Spleen (tissue), 13 donors: Measurements from ENCODE around the gene RHNO1. TPM values are rescaled to one million over a fixed set of nuclear protein-coding genes. Genes with fewer than 3 reads are reported as not detected.

Experiments used
- DNase-seq: peaks from one replicate; pipeline ENCODE4 v3.0.0-alpha.2; 2020
- H3K27ac ChIP-seq, 8 donors: fragments of 200-600 bp; sonication (generic) in 7 of 8; 1 replicate in 4 of 8; 2 replicates in 4 of 8; pipeline versions ENCODE4 v1.5.0 to v1.8.0; 2016 to 2021; ENCODE audit warnings: inconsistent platforms in 4 of 8, mild to moderate bottlenecking in 4 of 8, moderate library complexity in 1 of 8
- H3K27me3 ChIP-seq, 7 donors: fragments of 200-600 bp; sonication (generic) in 6 of 7; replicated peaks in 1 of 7; 1 replicate in 4 of 7; 2 replicates in 3 of 7; pipeline versions ENCODE4 v1.5.0 to v1.8.0; 2016 to 2021; ENCODE audit warnings: inconsistent platforms in 3 of 7, mild to moderate bottlenecking in 1 of 7
- H3K36me3 ChIP-seq, 6 donors: fragments of 200-600 bp; sonication (generic) in 5 of 6; 1 replicate in 4 of 6; 2 replicates in 2 of 6; pipeline versions ENCODE4 v1.5.0 to v1.8.0; 2016 to 2021; ENCODE audit warnings: inconsistent platforms in 2 of 6
- H3K4me1 ChIP-seq, 6 donors: fragments of 200-600 bp; sonication (generic) in 5 of 6; 1 replicate in 3 of 6; 2 replicates in 3 of 6; pipeline versions ENCODE4 v1.5.0 to v1.8.0; 2016 to 2021; ENCODE audit warnings: inconsistent platforms in 3 of 6
- H3K4me3 ChIP-seq, 8 donors: fragments of 200-600 bp; sonication (generic) in 7 of 8; 1 replicate in 4 of 8; 2 replicates in 4 of 8; pipeline versions ENCODE4 v1.5.0 to v1.8.0; 2016 to 2021; ENCODE audit warnings: inconsistent platforms in 4 of 8, mild to moderate bottlenecking in 4 of 8, moderate library complexity in 2 of 8
- H3K9me3 ChIP-seq, 8 donors: fragments of 200-600 bp; sonication (generic) in 7 of 8; 1 replicate in 4 of 8; 2 replicates in 4 of 8; pipeline versions ENCODE4 v1.5.0 to v1.8.0; 2016 to 2021; ENCODE audit warnings: inconsistent platforms in 4 of 8
- CTCF ChIP-seq, 11 experiments: fragments of 200-600 bp in 7 of 11; fragments of 450-650 bp in 4 of 11; sonication (generic) in 4 of 11; IDR thresholded peaks in 8 of 11; conservative IDR thresholded peaks in 3 of 11; 1 replicate in 7 of 11; 2 replicates in 4 of 11; pipeline versions ENCODE4 v1.4.0 to v1.8.0; 2016 to 2021; ENCODE audit warnings: antibody characterized with exemption in 11 of 11, inconsistent platforms in 4 of 11, mild to moderate bottlenecking in 1 of 11
- POLR2A ChIP-seq, 3 donors: fragments of 450-650 bp; IDR thresholded peaks; one replicate each; pipeline ENCODE4 v1.5.1; 2017; ENCODE audit warnings: antibody characterized with exemption in 3 of 3, mild to moderate bottlenecking in 1 of 3
- POLR2AphosphoS5 ChIP-seq, 3 donors: sonication (generic); formaldehyde crosslinking; IDR thresholded peaks; one replicate each; pipeline ENCODE4 v1.5.1; 2017; ENCODE audit warnings: antibody characterized with exemption in 3 of 3
- WGBS, 5 donors: extraction: QIAGEN DNeasy Blood & Tissue Kit in 3 of 5; methylation state at CpG; one replicate each; pipeline versions ENCODE4 v1.1.5 to v1.1.7; 2013 to 2018; 5-methylcytosine and 5-hydroxymethylcytosine counted together
- intact Hi-C: fragments of 100-400 bp; cut with DNase I; formaldehyde crosslinking; loops from one replicate; pipeline ENCODE4 v1.15.0; 2023; ENCODE audit warnings: low total_unique reads
- long read RNA-seq, 2 donors: transcript quantifications; one replicate each; lab custom pipeline, GENCODE V29; 2026
- polyA plus RNA-seq, 3 donors: library from polyadenylated mRNA; stranded (reverse); fragments of 200-250 nt; gene quantifications; one replicate each; pipeline ENCODE4 v1.2.1, GENCODE V29; 2013
- total RNA-seq, 7 donors: library from RNA; depleted of rRNA in 3 of 7; stranded (reverse); fragments of >200 nt in 3 of 7; fragmentation: NEBNext Ultra II Directional in 4 of 7; extraction: Animal tissue kit (Norgen Biotek cat#: 25700) in 4 of 7; gene quantifications; one replicate each; pipeline versions ENCODE4 v1.1.0 to v1.2.1, GENCODE V29; 2016 to 2021
- donor health status: healthy with polysubstance abuse.
- donor health status: DM: no; HTN: no; CAD: no; lungs with moderate emphysema.
- donor health status: DM: no; HTN: no; CAD: no.
- donor health status: Bipolar disorder and iron deficiency.
- donor health status: healthy.
- donor health status: DM: no; HTN: no; CAD: no.
- donor health status: DM: yes; HTN: yes; CAD: no.

Gene RHNO1
- total RNA-seq, result 10 to 100 TPM; 15.9 to 26.0 (median 22.9) TPM
- polyA plus RNA-seq, result 10 to 100 TPM; 19.7 to 25.0 (median 23.6) TPM
- long read RNA-seq, donor 1, transcript RHNO1-210 (1 exons, 1,008 nt), result major isoform, 9 of 18 reads
- long read RNA-seq, donor 1, transcript RHNO1-204 (3 exons, 1,870 nt), result minor isoform, 5 of 18 reads
- long read RNA-seq, donor 1, partial matches to known transcripts, result 0 of 18 reads
- long read RNA-seq, donor 1, other reads (novel, unspliced or antisense), result 0 of 18 reads
- long read RNA-seq, donor 2, transcript RHNO1-210 (1 exons, 1,008 nt), result major isoform, 10 of 19 reads
- long read RNA-seq, donor 2, transcript RHNO1-204 (3 exons, 1,870 nt), result minor isoform, 7 of 19 reads
- long read RNA-seq, donor 2, partial matches to known transcripts, result 0 of 19 reads
- long read RNA-seq, donor 2, other reads (novel, unspliced or antisense), result 0 of 19 reads

- peak; percentile 92 to 97 (median 92) for TF ChIP-seq POLR2AphosphoS5 (IDR thresholded peaks at IDR 0.05)
- TF ChIP-seq POLR2A (IDR thresholded peaks at IDR 0.05), result peak in 1 of 3 donors; percentile 44
- TF ChIP-seq CTCF (IDR thresholded peaks at IDR 0.05 in 8 of 11, conservative IDR thresholded peaks at IDR 0.05 in 3 of 11), result peak in 2 of 11 experiments; percentile 12 to 26
- Histone ChIP-seq H3K27ac (peak within 1 kb of the TSS; percentile 91 to 98 (median 95)), H3K27me3 (no peaks in the 10 kb centered on the region), H3K9me3 (no peaks in the 10 kb centered on the region), H3K36me3 (peaks cover 0 to 14% (median 0%) of the 10 kb centered on the region in 6 donors), H3K4me3 (peak within 1 kb of the TSS; percentile 71 to 96 (median 86)), H3K4me1 (peaks cover 19 to 52% (median 33%) of the 10 kb centered on the region in 6 donors)
- intact Hi-C loops, result no loop called here
- peak; percentile 97 for DNase-seq
- 0 to 1% (median 1%) methylated on average over 36 to 70 of the region's 70 CpGs for WGBS, 5 donors
Measured at GRCh38 chr12:2877047-2877952, at the start of gene RHNO1, which contains the start of gene FOXM1. Gene RHNO1 (plus strand): TSS chr12:2877223. CDS start chr12:2885367, 8,144 bp downstream. Gene FOXM1 (minus strand): TSS chr12:2877174. CDS start chr12:2874478, 2,696 bp downstream.

- no peak overlapping the region for H3K4me3 ChIP-seq
- WGBS, 5 donors, result 91 to 96% (median 93%) methylated on average over 6 of the region's 6 CpGs
- no peak for DNase-seq
- peaks cover 3 to 87% (median 63%) of the 10 kb centered on the region in 6 donors for H3K36me3 ChIP-seq
- no peaks in the 10 kb centered on the region for H3K9me3 ChIP-seq
- peaks cover 0 to 11% (median 0%) of the 10 kb centered on the region in 6 donors for H3K4me1 ChIP-seq
- intact Hi-C loops, result no loop called here
- peaks cover 0 to under 1% (median 0%) of the 10 kb centered on the region in 7 donors for H3K27me3 ChIP-seq
- TF ChIP-seq POLR2AphosphoS5 (IDR thresholded peaks at IDR 0.05), result no peak
- TF ChIP-seq POLR2A (IDR thresholded peaks at IDR 0.05), result no peak
- H3K27ac ChIP-seq, result no peak overlapping the region
Measured at GRCh38 chr12:2829275-2829674, 47.7 kb upstream of the RHNO1 start.

DNA sequence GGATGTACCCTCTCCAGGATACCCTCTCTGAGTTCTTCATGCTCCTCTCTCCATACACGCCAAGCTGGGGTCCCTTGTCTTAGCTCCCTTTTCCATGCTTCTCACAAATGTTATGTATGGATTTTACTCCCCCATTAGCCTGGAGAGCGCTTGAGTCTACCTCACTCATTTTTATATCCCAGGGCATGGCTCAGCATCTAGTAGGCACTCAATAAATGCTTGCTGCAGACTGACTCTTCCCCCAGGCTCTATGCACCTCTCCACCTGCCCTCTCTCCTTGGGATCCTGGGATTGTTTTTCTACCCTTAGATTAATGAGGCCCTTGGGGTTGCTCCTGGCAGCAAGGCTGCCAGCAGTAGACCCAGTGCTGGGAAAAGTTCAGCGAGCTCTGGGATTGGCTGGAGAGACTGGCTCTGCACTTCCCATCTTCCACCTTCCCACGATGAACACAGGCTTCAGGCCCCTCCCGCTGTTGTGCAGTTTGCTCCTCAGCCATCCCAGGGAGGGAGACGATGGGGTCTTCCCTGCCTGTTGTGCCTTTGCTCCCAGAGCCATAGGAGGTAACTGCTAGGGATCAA is 44.4 kb upstream of the RHNO1 start:
- Histone ChIP-seq H3K4me3 (peak overlapping the region in 2 of 8 donors; percentile 43 to 59), H3K9me3 (no peaks in the 10 kb centered on the region), H3K4me1 (peaks cover 0 to 26% (median 6%) of the 10 kb centered on the region in 6 donors), H3K27me3 (peaks cover 0 to 11% (median 0%) of the 10 kb centered on the region in 7 donors), H3K36me3 (peaks cover 0 to 63% (median 29%) of the 10 kb centered on the region in 6 donors), H3K27ac (peak overlapping the region in 3 of 8 donors; percentile 65 to 75 (median 72))
- WGBS, 5 donors, result 72 to 84% (median 79%) methylated on average over 6 of the region's 6 CpGs
- intact Hi-C loops, result no loop called here
- DNase-seq, result no peak
- TF ChIP-seq POLR2A (IDR thresholded peaks at IDR 0.05), result no peak
- TF ChIP-seq POLR2AphosphoS5 (IDR thresholded peaks at IDR 0.05), result no peak
- no peak for TF ChIP-seq CTCF (IDR thresholded peaks at IDR 0.05 in 8 of 11, conservative IDR thresholded peaks at IDR 0.05 in 3 of 11)

DNA sequence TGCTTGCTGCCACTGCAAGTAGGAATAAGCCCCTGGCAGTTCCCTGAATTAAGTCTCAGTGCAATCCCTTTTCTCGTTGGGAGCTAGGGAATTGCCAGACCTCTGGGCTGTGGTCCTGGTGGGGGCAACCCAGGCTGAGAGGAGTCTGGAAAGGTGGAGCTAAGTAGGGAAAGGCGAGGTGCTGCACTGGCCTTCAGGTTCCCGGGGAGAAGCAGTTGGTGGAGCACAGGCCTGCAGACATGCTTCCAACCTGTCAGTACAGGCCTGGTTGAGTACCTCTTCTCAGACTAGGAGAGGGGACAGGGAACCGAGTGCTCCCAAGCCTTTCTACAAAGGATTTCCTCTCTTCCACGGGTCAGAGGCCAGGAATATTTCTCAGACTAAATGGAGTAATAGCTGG is 43.7 kb upstream of the RHNO1 start:
- peaks cover 0 to 26% (median 6%) of the 10 kb centered on the region in 6 donors for H3K4me1 ChIP-seq
- peak overlapping the region in 3 of 8 donors; percentile 65 to 75 (median 72) for H3K27ac ChIP-seq
- H3K27me3 ChIP-seq, result peaks cover 0 to 11% (median 0%) of the 10 kb centered on the region in 7 donors
- H3K4me3 ChIP-seq, result peak overlapping the region in 2 of 8 donors; percentile 43 to 59
- intact Hi-C loops, result no loop called here
- H3K36me3 ChIP-seq, result peaks cover 0 to 63% (median 22%) of the 10 kb centered on the region in 6 donors
- no peaks in the 10 kb centered on the region for H3K9me3 ChIP-seq
- TF ChIP-seq POLR2A (IDR thresholded peaks at IDR 0.05) (no peak), POLR2AphosphoS5 (IDR thresholded peaks at IDR 0.05) (no peak), CTCF (IDR thresholded peaks at IDR 0.05 in 8 of 11, conservative IDR thresholded peaks at IDR 0.05 in 3 of 11) (no peak)
- no peak for DNase-seq
- WGBS, 5 donors, result 63 to 72% (median 65%) methylated on average over 5 of the region's 5 CpGs
